Measurements from ENCODE around the gene PLEKHN1.
A peak's percentile ranks its signal among the peaks of the same experiment; 100 is the strongest.

PLEKHN1 gene

DNA sequence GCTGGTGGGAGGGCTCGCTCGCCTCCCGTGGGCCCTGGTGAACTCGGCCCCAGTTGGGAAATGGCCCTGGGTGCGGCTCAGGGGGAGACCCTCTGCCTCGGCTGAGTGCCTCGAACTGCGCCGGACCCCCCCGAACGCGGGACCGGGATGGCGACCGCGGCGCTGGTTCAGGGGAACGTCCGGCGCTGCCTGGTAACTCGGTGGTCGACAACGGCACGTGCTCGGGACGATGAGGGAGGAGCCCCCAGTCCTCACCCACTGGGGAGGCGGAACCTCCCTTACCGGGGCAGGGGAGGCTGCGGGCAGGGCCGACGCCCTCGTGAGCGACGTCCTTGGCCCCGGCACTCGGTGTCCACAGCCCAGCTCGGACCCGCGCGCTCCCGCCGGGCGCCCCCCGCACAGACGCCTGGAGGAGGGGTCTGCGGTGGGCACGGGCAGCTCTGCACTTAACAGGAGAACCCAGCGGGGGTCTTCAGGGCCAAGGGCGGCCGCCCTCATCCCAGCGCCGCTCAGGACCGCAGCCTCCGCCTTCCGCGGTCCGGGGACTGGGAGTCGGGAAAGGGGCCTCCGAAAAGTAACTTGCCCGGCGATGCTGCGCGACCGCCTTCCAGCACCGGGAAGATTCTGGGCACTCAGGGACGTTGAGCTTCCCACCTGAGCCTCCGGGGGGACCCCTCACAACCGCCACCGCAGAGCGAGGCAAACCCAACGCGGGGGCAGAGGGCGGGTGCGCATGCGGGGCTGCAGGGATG lies 31.9 kb downstream of the PLEKHN1 start:
- H3K4me3 ChIP-seq (replicated peaks; ENCODE audit: low read depth, low read length) = peak overlapping the region; percentile 17
- DNase-seq (ENCODE audit: low read depth) = no peak
- no peak for TF ChIP-seq CTCF (IDR thresholded peaks at IDR 0.05; ENCODE audit: low read length, missing control alignments)

DNA sequence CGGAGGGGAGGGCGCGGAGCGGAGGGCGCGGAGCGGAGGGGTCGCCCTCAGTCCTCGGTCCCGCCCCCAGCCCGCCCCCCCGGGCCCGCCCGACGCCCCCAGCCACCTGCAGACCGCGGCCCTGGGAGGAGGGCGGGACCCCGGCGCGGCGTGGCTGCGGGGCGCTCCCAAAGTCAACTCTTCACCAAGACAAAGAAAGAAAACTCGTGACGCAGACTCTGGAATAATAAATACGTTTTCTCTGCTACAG lies 32.4 kb downstream of the PLEKHN1 start:
- H3K4me3 ChIP-seq (replicated peaks; ENCODE audit: low read depth, low read length) = peak overlapping the region; percentile 40
- peak; percentile 46 for DNase-seq (ENCODE audit: low read depth)
- no peak for TF ChIP-seq CTCF (IDR thresholded peaks at IDR 0.05; ENCODE audit: low read length, missing control alignments)

DNA sequence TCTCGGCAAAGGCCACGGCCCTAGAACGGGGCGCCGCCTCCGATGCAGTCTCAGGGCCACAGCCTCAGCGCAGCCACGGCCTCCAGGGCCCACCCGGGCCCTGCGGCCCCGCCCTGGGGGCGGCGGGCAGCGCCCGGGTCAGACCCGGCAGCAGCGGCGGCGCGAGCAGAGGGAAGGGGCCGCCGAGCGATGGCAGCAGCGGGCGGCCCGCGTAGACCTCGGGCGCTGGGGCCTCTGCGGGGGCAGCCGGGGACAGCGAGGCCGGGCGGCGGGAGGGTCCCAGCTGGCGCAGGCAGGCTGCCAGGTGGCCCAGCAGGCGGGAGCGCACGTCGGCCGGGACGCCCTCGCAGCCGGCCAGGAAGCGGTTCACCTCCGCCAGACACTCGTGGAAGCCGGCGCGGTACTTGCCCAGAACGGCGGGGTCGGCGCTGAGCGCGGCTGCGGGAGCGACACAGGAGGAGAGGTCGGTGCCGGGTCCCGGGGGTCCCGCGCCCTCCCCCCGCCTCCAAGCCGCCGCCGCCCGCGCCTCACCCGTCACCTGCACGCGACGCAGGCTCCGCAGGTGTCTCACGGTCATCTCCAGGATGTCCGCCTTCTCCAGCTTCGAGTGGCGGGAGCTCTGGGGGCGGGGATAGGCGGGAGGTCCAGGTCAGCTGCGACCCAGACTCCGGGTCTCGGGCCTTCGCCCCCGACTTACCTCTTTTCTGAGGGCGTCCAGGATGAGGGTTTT lies 32.9 kb downstream of the PLEKHN1 start:
- DNase-seq (ENCODE audit: low read depth) = no peak
- H3K4me3 ChIP-seq (replicated peaks; ENCODE audit: low read depth, low read length) = peak overlapping the region; percentile 59
- TF ChIP-seq CTCF (IDR thresholded peaks at IDR 0.05; ENCODE audit: low read length, missing control alignments) = no peak

DNA sequence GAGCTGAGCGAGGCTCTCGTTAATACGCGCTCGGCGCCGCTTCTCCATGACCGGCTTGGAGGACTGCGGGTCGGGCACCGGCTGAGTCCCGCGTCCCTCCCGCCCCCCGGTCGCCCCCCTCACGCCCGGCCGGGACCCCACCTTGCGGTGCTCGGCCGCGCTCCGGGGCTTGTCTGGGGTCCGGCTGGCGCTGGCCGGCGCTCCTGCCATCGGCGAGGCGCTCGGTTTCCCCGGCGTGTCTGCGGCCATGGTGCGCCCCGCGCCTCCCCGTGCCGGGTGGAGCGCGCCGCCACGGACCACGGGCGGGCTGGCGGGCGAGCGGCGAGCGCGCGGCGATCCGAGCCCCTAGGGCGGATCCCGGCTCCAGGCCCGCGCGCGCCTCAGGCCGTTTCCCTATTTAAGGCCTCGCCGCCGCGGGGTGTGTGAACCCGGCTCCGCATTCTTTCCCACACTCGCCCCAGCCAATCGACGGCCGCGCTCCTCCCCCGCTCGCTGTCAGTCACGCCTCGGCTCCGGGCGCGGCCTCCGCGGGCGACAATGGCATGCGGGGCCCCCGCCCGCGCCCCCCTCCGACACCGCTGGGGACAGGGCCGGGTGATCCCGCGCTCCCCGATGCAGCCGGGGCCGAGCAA lies 33.6 kb downstream of the PLEKHN1 start, which contains the start of gene HES4:
Gene HES4, minus strand, starts transcription at position 373 of the 632 bp plus-strand sequence. Its CDS starts 124 bp downstream, at position 249.
- TF ChIP-seq CTCF (IDR thresholded peaks at IDR 0.05; ENCODE audit: low read length, missing control alignments) = no peak
- DNase-seq (ENCODE audit: low read depth) = peak; percentile 94
- H3K4me3 ChIP-seq (replicated peaks; ENCODE audit: low read depth, low read length) = peak within 1 kb of the TSS; percentile 70

DNA sequence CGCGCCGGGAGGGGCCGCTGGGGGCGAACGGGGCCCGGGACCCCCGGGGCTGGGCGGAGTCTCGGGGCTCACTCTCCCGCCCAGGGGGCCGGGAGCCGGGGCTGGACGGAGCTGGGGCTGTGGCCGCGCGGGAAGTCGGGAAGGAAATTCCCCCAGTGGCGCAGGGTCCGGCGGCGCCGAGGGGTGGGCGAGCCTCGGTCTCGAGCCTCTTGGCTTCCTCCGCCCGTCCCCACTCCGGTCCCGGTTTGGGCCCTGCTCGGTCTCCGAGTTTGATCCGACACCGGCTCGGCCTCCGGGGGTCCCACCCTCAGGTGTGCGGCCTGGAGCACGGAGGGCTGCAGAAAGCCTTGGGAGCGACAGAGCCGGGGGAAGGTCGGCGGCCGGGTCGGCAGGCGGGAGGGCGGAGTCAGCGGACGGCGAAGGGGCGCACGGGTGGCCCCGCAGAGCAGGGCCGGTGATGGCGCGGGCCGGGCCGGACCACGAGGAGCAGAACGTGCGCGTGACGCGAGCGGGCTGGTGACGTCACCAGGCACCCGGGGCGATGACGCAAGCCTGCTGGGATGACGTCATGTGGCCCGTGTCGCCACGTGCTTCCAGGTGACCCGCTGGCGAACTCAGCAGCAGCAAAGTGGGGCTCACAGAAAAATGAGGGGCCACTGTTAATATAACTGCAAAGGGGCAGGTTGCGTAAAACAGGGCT lies 34.2 kb downstream of the PLEKHN1 start:
- peak; percentile 93 for DNase-seq (ENCODE audit: low read depth)
- no peak for TF ChIP-seq CTCF (IDR thresholded peaks at IDR 0.05; ENCODE audit: low read length, missing control alignments)
- H3K4me3 ChIP-seq (replicated peaks; ENCODE audit: low read depth, low read length) = peak overlapping the region; percentile 70

DNA sequence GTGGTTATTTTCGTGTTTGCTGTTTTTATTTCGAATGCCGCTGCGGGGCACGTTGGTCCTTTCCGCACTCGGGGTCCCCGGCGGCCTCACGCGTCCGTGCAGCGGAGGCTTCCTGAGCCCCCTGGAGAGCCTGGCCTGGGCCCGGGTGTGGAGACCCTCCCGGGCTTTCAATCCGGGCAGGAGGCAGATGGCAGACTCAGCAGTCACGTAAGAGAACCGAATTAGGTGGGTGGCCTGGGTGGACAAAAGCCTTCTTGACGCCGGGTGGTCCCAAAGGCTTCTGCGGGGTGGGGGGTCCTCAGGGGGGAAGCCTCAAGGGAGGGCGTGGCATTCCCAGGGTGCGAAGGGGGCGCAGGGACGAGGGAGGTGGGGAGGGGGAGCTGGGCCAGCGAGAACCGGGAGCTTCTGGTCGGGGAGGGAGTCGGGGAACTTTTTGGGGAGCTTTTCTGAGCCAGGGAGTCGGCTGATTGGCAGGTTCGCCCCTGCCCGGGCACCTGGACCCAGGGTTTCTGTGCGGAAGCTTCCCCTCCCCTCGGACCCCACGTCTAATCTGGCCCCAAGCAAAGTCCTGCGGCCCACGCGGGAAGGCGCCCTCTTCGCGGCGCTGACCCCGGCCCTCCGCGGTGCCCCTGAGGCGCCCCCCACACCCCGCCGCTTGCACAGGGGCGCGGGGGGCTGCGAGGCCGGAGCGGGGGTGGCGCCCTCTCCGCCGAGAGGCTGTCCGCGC lies 34.9 kb downstream of the PLEKHN1 start:
- no peak for DNase-seq (ENCODE audit: low read depth)
- no peak for TF ChIP-seq CTCF (IDR thresholded peaks at IDR 0.05; ENCODE audit: low read length, missing control alignments)
- peak overlapping the region; percentile 70 for H3K4me3 ChIP-seq (replicated peaks; ENCODE audit: low read depth, low read length)
